Glomerular visceral epithelial cell (primary cell): Measurements from ENCODE around the gene TRAPPC14.
"Not testable (repeated sequence)": the region's sequence is repeated elsewhere in the genome, so short reads cannot be mapped to it uniquely, and the experiment has no call there.

Source experiments
- DNase-seq: peaks from one replicate; pipeline ENCODE4 v3.0.0-alpha.2; 2016; ENCODE audit errors: extremely low spot score

Gene TRAPPC14

DNA sequence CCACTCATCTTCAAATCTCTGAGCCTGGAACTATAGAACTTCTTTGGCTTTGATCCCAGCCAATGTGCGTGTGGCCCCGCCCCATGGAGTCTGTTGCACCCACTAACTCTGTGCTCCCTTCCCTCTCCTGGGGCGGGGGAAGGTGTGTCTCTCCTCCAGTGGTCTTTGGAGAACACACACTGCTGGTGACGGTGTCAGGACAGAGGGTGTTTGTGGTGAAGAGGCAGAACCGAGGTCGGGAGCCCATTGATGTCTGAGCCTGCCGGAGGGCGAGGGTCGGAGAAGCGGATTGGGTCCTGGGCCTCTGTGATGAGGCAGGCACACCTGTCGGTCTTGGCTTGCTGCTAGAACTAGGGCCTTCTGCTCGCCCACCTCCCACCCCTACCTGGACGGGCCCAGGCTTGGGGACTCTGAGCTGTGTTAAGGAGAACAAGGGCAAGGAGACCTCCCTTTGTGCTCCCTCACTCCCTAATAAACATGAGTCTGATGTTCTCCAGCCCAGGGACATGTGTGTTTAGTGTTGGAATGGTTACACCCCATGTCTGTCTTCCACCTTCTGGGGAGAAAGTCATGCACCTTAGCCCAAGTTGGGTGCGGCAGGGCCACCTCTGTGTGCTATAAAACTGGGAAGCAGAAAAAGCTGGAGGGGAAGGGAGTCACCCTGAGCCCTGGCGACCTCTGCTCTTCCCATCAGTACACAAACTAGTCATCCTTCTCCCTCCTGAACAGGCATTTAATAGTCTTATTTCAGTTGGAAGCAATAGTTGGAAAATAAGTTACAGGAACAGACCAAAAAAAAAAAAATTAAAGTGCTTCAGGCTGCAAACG, 4.6 kb downstream of the TRAPPC14 start:
- DNase-seq, result no peak

GRCh38 chr7:100152937-100153666, 5.4 kb downstream of the TRAPPC14 start:
- DNase-seq, result no peak

- no peak for DNase-seq
Measured at GRCh38 chr7:100152404-100152803, 6.1 kb downstream of the TRAPPC14 start.

- peak; percentile 99 for DNase-seq
Measured at GRCh38 chr7:100148559-100149328, 9.8 kb downstream of the TRAPPC14 start, which contains the start of gene LAMTOR4. Gene LAMTOR4 (plus strand): TSS chr7:100148918. CDS start chr7:100148973, 55 bp downstream.

DNA sequence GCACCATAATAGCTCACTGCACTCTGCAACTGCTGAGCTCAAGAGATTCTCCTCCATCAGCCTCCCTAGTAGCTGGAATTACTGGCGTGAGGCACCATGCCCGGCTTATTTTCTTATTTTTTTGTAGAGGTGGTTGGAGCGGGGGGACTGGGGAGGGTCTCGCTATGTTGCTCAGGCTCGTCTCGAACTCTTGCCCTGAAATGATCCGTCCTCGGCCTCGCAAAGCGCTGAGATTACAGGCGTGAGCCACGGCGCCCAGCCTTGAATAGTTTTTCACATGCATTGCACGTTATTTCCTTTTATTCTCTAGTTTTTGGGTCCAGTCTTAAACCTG, 10.3 kb downstream of the TRAPPC14 start:
- DNase-seq, result no peak

GRCh38 chr7:100147278-100147677, 11.2 kb downstream of the TRAPPC14 start:
- DNase-seq, result no peak

GRCh38 chr7:100146350-100146749, 12.2 kb downstream of the TRAPPC14 start:
- DNase-seq, result not testable (repeated sequence)

DNA sequence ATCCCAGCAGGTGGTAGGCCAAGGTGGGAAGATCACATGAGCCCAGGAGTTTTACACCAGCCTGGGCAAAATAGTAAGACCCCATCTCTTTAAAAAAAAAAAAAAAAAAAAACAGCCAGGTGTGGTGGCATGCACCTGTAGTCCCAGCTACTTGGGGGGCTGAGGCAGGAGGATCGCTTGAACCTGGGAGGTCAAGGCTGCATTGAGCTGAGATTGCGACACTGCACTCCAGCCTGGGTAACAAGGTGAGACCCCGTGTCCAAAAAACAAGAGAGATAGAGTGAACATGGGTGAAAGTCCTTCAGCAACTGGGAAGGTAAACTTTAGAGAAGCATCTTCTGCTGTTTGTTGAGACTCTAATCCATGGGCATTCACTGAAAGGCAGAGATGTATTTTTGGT, 16.1 kb downstream of the TRAPPC14 start:
- no peak for DNase-seq

DNA sequence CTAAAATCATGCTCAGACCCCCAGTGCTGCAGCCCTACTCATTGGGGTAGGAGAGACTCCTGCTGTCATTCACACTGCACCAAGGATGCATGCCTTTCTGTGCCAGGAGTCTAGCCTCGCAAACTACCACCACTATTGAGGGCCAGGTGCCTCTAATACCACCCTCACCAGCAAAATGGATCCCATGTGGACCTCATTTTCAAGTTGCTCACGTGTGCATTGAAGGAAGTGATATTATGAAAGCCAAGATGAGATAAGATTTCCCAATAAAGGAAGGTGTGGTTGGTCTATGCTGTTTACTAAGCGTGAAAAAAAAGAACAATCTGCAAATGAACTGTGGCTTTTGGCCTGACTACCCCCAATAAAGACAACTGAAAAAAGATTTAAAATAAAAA, 17.0 kb downstream of the TRAPPC14 start:
- DNase-seq, result no peak

DNA sequence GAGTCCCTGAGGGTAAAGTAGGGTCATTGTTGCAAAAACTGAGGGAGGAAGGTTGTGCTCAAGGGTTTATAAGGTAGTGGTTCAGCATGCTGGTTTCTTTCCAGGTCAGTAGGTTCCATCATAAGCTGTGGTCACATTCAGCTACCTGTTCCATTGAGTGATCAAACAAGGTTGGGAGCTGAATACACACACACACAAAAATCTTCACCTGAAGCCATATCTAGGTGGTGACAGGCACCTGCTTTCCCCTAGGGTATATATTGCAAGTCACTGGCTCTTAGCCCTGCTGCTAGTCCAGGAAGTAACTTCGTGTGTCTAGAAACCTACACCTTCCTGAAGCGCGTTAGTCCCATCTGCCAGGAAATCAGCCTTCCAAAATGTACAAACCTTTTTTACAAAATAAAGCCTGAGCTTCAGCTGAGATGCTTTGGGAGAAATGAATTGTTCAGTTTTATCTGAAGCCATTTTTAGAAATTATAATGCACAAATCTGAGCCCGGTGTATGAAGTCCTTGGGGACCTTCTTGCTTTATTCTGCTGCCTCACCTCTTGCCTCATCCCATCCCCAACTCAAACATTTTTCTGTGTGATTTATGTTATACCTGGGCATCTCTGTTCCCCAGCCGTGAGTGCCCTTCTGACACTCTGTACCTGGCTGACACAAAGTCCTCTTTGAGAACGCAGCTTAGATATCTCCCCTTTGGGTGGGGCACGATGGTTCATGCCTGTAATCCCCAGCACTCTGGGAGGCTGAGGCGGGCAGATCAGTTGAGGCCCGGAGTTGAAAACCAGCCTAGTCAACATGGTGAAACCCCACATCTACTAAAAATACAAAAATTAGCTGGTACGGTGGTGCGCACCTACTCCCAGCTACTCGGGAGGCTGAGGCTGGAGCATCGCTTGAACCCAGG, 20.4 kb downstream of the TRAPPC14 start:
- no peak for DNase-seq

- peak; percentile 66 for DNase-seq
Measured at GRCh38 chr7:100132697-100133151, 25.8 kb downstream of the TRAPPC14 start.

GRCh38 chr7:100132126-100132525, 26.4 kb downstream of the TRAPPC14 start:
- DNase-seq, result no peak

- peak; percentile 62 for DNase-seq
Measured at GRCh38 chr7:100130608-100131453, 27.7 kb downstream of the TRAPPC14 start.

DNA sequence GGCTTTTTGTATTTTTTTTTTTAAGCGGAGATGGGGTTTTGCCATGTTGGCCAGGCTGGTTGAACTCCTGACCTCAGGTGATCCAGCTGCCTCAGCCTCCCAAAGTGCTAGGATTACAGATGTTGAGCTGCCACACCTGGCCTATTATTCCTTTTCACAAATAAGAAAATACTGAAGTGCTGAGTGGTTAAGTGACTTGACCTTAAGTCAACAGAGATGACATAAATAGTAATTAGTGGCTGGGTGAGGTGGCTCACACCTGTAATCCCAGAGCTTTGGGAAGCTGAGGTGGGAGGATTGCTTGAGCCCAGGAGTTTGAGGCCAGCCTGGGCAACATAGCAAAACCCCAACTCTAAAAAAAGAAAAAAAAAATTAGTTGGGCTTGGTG, 28.3 kb downstream of the TRAPPC14 start:
- not testable (repeated sequence) for DNase-seq

- DNase-seq, result no peak
Measured at GRCh38 chr7:100128637-100128963, 29.9 kb downstream of the TRAPPC14 start.

- DNase-seq, result peak; percentile 21
Measured at GRCh38 chr7:100127866-100128636, 30.5 kb downstream of the TRAPPC14 start.

- DNase-seq, result peak; percentile 92
Measured at GRCh38 chr7:100126931-100127865, 31.3 kb downstream of the TRAPPC14 start, which contains the start of gene MBLAC1. Gene MBLAC1 (plus strand): TSS chr7:100126967. CDS start chr7:100127396, 429 bp downstream.

- no peak for DNase-seq
Measured at GRCh38 chr7:100126239-100126930, 32.1 kb downstream of the TRAPPC14 start.
